GM21825 (cell line): ENCODE results near the gene FGR.

Experiments used
- ATAC-seq: cut with Tn5 transposase; IDR thresholded peaks from one replicate; pipeline ENCODE4 v1.9.1; 2021; ENCODE audit warnings: mild to moderate bottlenecking, moderate library complexity; ENCODE audit not compliant: unreplicated experiment

The FGR gene

DNA sequence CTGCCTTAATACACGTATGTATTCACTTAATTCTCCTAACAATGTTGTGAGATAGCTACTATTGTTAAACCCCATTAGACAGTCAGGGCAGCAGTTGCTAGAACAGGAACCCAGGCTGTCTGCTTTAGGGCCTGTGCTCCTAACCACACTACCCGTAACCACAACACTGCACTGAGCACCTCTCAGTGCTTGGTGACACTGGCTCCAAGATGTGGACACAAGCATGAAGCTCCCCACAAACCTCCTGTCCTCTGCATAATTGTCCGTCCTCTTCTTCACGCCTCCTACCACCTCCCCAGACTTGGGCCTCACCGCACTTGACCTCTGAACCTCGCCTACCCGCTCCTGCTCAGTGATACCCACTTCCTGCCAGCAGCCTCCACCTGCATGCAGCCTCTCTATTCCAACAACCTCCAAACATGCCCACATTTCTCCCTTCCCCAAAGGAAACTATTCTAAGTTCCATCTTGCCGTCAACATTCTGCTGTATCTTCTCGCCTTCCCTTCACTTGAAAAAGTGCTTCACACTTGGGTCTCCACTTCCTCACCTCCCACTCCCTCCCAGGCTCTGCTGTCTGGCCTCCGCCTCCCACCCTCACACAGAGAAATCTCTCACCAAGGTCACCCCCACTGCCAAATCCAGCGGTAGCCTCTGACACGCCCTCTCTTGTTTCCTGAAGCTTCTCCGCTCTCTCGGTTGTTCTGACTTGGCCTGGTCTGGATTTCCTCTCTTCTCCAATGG is 16.5 kb downstream of the FGR start:
- ATAC-seq = no peak

DNA sequence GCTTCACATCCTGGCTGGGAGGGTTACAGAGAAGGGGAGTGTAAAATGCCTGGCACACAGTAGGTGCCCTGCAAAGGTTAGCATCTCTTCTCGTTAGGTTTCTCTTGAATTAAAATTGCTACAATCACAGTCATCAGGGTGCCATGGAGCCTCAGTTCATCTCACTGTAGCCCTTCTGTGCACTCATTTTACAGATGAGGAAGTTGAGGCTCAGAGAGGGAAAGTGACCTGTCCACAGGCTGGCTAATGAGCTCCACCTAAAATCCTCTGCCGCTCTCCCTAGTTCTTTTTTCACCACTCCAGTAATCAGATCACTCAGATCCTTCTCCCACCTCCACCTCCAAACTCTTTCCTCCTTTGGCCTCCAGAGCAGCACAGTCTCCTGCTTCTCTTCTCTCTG is 17.6 kb downstream of the FGR start:
- no peak for ATAC-seq

DNA sequence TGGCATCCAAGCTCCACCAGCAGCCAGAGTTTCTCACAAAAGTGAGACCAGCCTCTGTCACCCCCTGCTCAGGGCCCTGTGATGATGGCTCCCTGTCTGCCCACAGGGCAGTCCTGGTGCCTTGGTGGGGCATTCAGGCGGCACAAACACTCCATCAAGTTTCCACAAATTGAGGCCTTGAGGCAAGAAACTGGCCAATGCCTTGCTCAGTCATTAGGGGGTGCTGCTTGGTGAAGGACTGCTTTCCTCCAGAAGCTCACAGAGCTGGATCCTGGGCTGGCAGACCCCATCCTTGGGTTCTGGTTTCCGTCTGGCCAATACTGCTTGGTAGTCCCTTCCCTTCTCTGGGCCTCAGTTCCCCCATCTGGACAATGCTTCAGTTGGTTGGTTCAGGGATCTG is 18.5 kb downstream of the FGR start:
- ATAC-seq = no peak

DNA sequence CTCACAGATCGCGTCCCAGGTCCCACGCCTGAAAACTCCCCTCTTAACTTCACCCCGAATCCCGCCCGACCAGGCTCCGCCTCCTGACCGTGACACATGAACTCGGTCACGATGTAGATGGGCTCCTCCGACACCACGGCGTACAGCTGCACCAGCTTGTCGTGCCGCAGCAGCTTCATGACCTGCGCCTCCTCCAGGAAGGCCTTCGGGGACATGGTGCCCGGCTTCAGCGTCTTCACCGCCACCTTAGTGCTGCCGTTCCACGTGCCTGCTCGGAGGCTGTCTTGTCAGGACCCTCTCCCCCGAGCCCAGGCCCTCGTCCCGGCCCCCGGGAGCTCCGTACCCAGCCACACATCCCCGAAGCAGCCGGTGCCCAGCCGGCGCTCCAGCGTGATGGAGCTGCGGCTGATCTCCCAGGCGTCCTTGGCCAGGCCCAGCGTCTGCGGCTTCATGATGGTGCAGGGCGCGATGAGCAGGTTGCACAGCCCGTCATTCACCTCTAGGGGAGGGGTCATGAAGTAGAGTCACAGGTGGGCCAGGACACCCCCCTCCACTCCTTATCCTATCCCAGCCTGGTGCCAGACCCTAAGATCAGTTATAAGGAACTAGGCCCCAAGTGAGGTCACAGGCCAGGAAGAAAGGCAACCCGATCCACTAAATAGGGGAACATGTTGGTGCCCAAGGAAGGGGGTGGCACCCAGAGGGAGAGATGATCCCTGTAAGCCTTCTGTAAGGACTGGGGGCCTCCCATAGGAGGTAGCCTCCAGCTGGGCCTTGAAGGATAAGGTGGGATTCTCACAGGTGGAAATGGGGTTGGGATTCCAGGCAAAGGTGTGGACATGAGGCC is 19.4 kb downstream of the FGR start:
- no peak for ATAC-seq

DNA sequence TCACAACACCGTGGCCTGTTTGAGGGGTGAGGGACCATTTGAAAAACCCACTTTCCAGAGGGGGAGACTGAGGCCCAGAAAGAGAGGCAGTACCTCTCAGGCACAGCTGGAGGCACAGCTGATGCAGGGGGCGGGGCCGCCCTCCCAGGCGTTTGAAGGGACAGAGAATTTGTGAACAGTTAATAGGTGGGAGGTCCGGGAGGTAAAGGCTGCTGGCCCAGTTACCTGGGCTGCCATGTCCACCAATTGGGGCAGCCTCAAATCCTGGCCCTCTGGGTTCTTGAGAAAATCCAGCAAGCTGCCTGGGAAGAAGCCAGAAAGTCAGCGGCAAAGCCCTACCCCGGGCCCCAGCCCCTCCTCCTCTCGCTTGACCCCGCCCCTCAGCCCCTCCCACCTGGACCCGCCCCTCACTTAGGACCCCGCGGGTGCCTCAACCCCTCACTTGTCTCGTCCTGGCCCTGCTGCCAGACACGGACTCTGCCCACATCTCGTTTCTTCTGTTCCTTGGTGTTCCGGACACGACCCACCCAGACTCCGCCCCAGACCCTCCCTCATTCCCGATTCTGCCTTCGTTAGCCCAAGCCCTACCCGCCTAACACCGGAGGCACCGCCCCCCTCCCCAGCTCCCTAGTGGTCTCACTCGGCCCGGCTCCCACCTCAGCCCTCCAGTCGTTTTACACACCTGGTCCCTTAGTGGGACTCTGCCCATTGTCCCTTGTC is 20.2 kb downstream of the FGR start:
- no peak for ATAC-seq

DNA sequence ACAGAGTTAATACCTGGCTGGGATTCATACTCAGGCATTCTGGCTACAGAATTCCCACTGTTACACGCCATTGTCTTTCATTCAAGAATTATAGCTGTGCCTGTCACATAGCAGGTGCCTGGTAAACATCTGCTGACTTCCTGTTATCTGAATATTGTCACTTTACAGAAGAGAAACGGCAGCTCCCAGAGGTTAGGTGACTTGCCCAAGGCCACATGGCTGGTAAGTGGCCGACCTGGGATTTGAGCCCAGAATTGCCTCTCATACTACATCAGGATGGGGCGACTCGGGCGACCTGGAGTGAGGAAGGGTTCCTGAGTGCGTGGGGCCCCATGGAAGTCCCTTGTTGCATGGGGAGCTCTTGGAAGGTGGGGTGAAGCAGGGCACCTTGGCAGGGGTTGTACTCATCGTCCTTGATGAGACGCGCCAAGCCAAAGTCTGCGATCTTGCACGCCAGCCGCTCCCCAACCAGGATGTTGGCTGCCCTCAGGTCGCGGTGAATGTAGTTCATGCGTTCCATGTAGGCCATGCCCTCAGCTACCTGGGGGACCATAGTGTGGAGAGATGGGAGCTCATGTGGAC is 20.9 kb downstream of the FGR start:
- ATAC-seq = no peak

DNA sequence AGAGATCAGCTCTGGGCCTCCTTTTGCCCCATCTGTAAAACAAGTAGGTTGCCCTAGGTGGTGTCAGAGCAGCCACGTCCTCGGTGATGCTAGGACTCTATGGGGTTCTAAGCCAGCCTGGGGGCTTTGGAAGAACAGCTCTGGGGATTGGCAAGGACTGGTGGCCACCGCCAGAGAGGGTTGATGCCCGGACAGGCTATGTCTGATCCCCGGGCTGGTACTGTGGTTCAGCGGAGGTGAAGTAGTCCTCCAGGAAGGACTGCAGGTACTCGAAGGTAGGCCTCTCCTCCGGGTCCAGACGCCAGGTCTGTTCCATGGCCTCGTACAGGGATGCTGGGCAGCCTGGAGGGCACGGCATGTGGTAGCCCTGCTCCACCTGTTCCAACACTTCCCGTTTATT is 22.3 kb downstream of the FGR start:
- ATAC-seq = no peak

DNA sequence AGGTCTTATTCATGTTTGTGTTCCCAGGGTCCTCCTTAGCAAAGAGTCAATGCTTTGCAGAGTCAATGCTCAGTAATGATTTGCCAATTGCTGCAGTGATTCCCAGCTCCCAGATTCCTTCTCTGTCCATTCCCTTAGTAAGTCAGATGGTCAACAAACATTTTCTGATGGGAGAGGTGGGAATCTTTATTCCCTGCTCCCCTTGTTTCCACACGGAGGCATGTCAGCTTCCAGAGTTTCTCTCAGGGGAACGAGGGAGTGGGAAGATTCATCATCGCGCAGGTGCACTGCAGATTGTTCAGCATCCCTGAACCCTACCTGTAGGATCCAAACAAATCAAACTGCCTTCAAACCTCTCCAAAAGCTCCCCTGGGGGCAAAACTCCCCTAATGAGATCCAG is 23.5 kb downstream of the FGR start:
- no peak for ATAC-seq

DNA sequence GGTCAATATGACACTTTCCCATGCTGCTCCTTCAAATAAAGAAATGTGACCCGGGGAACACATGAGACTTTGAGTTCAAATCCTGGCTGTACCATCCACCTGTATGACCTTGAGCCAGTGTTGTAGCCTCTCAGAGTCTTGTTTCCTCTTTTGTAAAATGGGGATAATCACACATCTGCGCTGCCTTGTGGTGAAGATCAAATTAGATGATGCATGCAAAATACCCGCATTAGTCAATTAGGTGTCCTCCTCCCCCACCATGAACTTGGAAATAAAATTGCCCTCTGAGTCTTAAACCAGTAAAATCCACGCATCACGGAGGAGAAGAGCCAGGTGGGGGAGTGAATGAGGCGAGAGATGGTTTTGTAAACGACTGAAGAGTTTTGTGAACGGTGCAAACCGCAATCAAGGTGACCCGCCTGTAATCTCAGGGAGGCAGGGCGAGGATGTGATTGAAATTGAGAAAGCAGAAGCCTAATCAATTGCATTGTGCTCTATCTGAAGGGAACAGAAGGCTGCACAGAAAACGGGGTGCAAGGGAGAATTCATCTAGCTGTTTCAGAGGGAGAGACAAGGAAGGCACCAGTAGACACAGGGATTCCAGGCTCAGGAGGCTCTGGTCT is 25.3 kb downstream of the FGR start:
- ATAC-seq = no peak

DNA sequence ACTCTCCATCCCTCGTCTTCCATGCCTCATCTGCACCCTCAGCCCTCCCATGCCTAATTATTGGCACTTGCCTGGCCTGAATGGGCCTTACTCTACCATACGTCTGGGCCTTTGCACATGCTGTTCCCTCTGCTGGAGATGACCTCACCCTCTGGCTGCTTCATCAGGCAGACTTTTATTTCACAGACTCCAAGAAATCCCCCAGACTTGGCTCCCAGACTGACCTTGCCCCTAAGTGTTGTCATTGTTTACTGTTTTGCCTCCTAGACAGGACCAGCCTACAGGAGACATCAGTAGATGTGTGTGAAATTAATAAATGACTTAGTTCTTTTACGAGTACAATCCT is 25.8 kb downstream of the FGR start:
- ATAC-seq = no peak

DNA sequence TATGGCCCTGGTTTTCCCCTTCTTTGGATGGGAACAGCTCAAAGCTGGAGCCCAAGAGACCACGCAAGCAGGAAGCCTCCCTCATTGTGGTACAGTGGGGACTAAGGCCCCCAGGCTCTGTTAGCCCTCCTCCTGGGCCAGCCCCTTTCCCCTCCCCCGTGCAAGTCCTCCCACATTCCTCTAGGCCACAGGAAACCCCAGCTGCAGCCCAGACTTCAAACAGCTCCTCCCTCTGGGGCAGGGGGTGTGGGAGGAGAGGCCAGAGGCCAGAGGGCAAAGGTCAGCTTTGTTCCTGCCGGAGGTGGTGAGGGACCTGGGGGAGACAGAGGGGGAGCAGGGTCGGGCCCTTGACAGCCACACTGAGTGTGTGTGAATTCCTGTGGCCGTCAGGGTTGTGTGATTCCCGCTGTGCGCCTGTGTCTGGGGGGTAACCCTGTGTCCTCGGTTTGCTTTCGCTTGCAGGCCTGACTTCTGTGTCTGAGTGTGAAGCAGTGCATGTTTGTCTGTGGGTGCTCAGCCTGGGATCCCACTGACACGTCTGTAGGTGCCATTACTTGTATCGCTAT is 27.7 kb downstream of the FGR start:
- ATAC-seq = no peak

DNA sequence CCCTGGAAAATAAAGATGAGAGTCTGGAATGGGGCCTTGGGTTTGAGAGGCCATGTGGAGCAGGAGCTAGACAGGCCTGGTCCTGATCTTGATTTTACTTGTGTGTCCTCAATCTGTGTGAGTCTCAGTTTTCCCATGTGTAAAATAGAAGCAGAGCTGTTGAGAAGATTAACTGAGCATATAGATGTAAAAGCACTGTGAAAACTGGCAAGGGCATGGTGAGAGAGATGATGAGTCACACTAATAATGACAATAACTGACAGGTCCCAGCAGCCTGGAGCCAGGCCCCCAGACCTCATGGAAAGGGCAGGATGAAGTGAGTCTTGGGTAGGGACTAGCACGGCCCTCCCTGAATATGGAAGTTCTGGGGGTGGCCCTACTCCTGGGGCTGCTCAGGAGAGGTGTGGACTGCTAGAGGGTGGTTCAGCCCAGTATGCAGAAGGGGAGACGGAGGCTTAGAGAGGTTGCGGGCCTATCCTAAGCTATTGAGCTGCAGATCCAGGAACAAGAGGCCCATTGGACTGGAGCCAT is 28.2 kb downstream of the FGR start:
- ATAC-seq = no peak

DNA sequence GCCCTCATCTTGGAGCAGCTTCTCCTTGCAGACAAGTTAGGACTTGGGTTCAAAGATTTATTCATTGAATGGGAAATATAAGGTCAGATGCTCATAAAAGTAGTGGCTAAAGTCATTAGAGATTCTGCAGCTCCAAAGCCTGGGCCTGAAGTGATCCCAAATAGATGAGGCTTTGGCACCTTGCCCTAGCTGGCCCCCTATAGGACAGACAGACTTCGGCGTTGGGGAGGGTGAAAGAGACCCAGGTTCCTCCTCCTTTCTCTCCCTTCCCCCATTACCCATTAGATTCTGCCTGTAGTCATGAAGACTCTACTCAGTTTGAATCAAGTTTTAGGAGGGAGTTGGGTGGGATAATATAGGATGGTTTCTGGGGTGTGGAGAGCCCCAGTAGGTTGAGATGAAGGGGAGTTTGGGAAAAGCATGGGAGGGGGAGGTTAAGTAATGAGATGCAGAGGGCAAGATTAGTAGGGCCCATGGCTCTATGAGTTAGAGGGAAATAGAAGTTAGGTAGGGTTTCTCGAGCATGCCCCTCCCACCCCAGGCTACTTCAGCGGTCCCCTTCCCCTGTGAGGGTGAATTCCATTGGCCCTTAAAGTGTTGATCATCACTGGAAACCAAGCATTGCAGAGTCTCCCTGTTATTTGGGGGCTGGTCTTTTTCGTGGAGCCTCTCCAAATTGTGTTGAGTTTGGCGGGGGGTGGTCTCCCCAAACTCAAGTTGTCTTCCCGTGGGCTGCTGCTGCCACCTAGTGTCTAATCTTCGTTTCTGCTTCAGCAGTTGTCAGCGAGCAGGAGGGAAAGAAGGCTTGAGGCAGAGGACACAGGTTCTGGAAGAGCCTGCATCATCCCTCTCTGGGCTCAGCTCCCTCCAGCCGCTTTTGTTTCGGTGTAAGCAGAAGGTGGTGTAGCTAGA is 28.9 kb downstream of the FGR start:
- no peak for ATAC-seq

DNA sequence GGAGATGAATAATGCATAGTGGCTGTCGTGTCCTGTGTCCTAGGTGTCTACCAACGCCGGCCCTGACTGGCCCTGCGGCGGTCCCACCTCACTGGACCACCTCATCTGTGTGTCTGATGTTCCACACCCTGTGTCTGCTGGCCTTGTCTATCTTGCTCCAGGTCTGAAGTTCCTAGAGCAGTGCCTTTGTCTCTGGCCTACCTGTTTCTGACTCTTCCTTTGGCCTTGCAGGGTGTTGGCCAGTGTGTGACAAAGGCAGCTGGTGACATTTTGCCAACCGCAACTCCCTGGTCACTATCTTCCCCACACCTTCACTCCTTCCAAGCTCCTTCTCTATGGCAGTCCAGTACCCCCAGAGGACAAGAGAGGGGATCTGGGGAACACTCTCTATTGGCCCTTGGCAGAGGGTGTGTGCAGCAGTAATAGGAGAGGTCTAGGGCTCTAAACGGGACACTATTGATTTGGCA is 29.7 kb downstream of the FGR start:
- no peak for ATAC-seq

DNA sequence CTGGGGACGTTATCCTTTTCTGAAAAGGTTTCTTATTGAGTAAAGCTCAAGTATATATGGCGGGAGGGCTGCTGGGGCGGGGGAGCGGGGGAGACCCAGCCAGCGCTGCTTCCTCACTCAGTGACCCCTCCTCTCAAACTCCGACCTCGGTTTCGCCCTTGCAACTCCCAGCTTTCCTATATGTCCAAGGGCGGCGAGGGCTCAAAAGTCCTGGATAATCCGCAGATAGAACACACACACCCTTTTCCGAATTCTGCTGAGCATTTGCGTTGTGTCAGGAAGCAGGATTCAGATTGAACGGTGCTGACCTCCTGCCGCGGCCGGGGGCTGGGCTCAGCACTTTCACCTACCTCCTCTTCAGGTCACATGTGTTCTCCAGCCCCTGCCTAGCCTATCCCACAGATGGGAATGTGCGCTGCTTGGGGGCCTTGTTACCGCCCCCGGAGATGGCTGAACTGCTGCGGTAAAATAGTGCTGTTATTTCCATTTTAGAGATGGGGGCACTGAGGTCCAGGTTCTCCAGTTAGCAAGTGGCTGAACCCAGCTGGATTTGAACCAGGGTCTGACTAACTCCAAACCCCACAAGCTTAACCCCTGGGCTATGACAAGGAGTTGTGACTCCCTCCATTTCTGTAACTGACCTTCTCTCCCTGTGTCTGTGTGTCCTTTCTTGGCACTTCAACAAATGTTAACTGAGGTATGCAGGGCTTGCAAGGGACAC is 30.2 kb downstream of the FGR start:
- ATAC-seq = no peak

DNA sequence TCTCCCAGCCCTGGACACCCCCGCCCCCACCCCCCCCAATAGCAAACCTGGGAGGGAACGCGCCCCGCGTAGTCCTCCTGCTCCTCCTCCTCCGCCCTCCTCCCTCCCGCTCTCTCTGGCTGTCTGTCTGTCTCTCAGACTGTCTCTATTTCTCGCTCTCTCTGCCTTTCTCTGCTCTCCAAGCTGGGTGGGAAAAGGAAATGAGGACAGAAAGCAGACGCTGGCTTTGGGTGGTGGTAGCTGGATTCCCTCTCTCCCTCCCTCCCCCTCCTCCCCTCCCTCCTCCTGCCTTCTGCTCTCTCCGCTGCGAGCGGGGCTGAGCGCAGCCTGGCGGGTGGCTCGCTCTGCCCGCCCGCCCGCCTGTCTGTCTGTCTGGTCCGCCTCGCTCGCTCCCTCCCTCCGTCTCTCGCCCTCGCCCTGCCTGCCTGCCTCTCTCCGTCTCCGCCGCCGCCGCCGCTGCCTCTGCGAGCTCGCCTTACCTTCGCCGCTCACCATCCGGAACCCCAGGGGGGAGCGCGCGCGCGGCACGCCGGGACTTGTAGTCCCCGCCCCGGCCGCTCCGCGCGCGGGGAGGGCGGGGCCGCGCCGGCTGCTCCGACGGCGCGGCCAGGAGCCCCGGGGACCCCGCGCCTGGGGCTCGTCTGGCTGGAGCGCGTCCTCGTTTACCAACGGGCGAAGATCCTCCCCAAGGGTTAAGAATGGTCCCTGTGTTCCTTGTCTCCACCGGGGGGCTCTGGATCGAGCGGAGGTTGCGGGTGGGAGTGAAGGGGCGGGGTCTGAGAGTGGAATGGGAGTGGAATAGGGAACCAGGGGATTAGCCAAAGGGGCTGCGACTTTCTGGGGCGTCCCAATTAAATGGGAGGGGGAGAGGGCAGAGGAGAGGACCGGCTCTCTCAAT is 31.1 kb downstream of the FGR start, which contains the start of gene AHDC1:
AHDC1 (minus strand) TSS at position 464 of the 898 bp plus-strand sequence. CDS start 52,029 bp downstream, outside the sequence.
- peak; percentile 43 for ATAC-seq

DNA sequence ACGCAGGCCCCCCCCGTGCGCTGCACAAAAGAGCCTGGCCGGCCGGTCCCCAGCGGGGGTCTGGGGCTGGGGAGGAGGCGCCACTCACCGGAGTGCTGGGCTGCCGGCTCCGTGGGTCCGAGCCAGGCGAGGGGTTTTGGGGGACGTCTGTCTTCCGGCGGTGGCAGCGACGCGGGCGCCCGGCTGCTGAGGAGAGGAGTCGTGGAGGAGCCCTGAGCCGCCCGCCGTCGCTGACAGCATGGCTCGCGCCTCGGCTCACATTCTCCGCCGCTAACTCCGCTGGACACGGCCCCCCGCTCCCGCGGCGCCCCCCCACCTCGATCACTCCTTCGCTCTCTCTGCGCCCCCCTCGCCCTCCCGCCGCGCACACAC is 31.7 kb downstream of the FGR start:
- no peak for ATAC-seq
